H9 (cell line): ENCODE results near the gene SMARCC2. TPM values are rescaled to one million over a fixed set of nuclear protein-coding genes. Genes with fewer than 3 reads are reported as not detected.

Experiments
- DNase-seq: peaks from one replicate; pipeline ENCODE4 v3.0.0-alpha.2; 2017
- H2AFZ ChIP-seq: one replicate; pipeline ENCODE4 v1.6.1; 2013; ENCODE audit warnings: mild to moderate bottlenecking, low read length, control low read depth, moderate library complexity
- H2AK5ac ChIP-seq: 2 replicates; pipeline ENCODE4 v1.6.1; 2013; ENCODE audit warnings: low read length, control low read depth, mixed read lengths; ENCODE audit not compliant: insufficient read length
- H2BK120ac ChIP-seq: one replicate; pipeline ENCODE4 v1.6.1; 2013; ENCODE audit warnings: low read depth, mild to moderate bottlenecking, low read length, control low read depth, inconsistent platforms; ENCODE audit not compliant: poor library complexity, severe bottlenecking
- H2BK12ac ChIP-seq: 2 replicates; pipeline ENCODE4 v1.6.1; 2013; ENCODE audit warnings: low read length, control low read depth, mixed read lengths, low read depth; ENCODE audit not compliant: insufficient read length
- H2BK15ac ChIP-seq: 2 replicates; pipeline ENCODE4 v1.6.1; 2013; ENCODE audit warnings: low read depth, low read length, control low read depth
- H2BK20ac ChIP-seq: one replicate; pipeline ENCODE4 v1.6.1; 2013; ENCODE audit warnings: low read depth, mild to moderate bottlenecking, low read length, control low read depth, inconsistent platforms; ENCODE audit not compliant: poor library complexity, severe bottlenecking
- H2BK5ac ChIP-seq: 2 replicates; pipeline ENCODE4 v1.6.1; 2013; ENCODE audit warnings: low read length, control low read depth, mixed read lengths; ENCODE audit not compliant: insufficient read length
- H3K14ac ChIP-seq: 2 replicates; pipeline ENCODE4 v1.6.1; 2013; ENCODE audit warnings: low read length, control low read depth; ENCODE audit not compliant: insufficient read depth
- H3K18ac ChIP-seq: 2 replicates; pipeline ENCODE4 v1.6.1; 2013; ENCODE audit warnings: low read depth, mild to moderate bottlenecking, mixed read lengths, low read length, control low read depth; ENCODE audit not compliant: insufficient read length
- H3K23ac ChIP-seq: 2 replicates; pipeline ENCODE4 v1.6.1; 2013; ENCODE audit warnings: low read length, control low read depth, mixed read lengths, low read depth; ENCODE audit not compliant: insufficient read length
- H3K23me2 ChIP-seq: 2 replicates; pipeline ENCODE4 v1.6.1; 2013; ENCODE audit warnings: low read depth, mild to moderate bottlenecking, mixed read lengths, low read length, control low read depth; ENCODE audit not compliant: insufficient read length, poor library complexity, severe bottlenecking
- H3K27ac ChIP-seq: 2 replicates; pipeline ENCODE4 v1.5.1; 2013; ENCODE audit warnings: low read length, control low read depth, mixed read lengths, low read depth; ENCODE audit not compliant: insufficient read length
- H3K27me3 ChIP-seq: 2 replicates; pipeline ENCODE4 v1.6.1; 2013; ENCODE audit warnings: low read length, control low read depth, inconsistent platforms; ENCODE audit not compliant: insufficient read depth
- H3K4ac ChIP-seq: 2 replicates; pipeline ENCODE4 v1.6.1; 2013; ENCODE audit warnings: low read depth, mild to moderate bottlenecking, control low read depth, inconsistent platforms, low read length, moderate library complexity
- H3K4me1 ChIP-seq: 2 replicates; pipeline ENCODE4 v1.6.1; 2013; ENCODE audit warnings: low read length, control low read depth, inconsistent platforms; ENCODE audit not compliant: insufficient read depth
- H3K4me2 ChIP-seq: 2 replicates; pipeline ENCODE4 v1.6.1; 2013; ENCODE audit warnings: low read length, control low read depth, mixed read lengths; ENCODE audit not compliant: insufficient read length, insufficient read depth
- H3K56ac ChIP-seq: 2 replicates; pipeline ENCODE4 v1.6.1; 2013; ENCODE audit warnings: low read depth, mild to moderate bottlenecking, mixed read lengths, low read length, control low read depth; ENCODE audit not compliant: insufficient read length
- H3K79me1 ChIP-seq: 2 replicates; pipeline ENCODE4 v1.6.1; 2013; ENCODE audit warnings: low read depth, mild to moderate bottlenecking, moderate library complexity, low read length, control low read depth, inconsistent platforms; ENCODE audit not compliant: insufficient read depth, poor library complexity, severe bottlenecking
- H3K79me2 ChIP-seq: 2 replicates; pipeline ENCODE4 v1.6.1; 2013; ENCODE audit warnings: low read length, control low read depth, inconsistent platforms; ENCODE audit not compliant: insufficient read depth
- H3K9ac ChIP-seq: 2 replicates; pipeline ENCODE4 v1.6.1; 2013; ENCODE audit warnings: low read length, control low read depth, mixed read lengths; ENCODE audit not compliant: insufficient read length; ENCODE audit errors: extremely low read depth
- H3K9me3 ChIP-seq: one replicate; pipeline ENCODE4 v1.6.1; 2013; ENCODE audit warnings: low read depth, low read length, inconsistent platforms; ENCODE audit not compliant: control insufficient read depth
- H3T11ph ChIP-seq: one replicate; pipeline ENCODE4 v1.6.1; 2013; ENCODE audit warnings: mild to moderate bottlenecking, low read length, control low read depth, inconsistent platforms
- H4K20me1 ChIP-seq: one replicate; pipeline ENCODE4 v1.6.1; 2013; ENCODE audit not compliant: control insufficient read depth, insufficient read length, insufficient read depth
- H4K5ac ChIP-seq: 2 replicates; pipeline ENCODE4 v1.6.1; 2013; ENCODE audit warnings: low read depth, mild to moderate bottlenecking, mixed read lengths, low read length, control low read depth; ENCODE audit not compliant: insufficient read length
- H4K8ac ChIP-seq: replicated peaks from 2 replicates; pipeline ENCODE4 v1.6.1; 2013; ENCODE audit warnings: low read length, control low read depth, mixed read lengths, low read depth; ENCODE audit not compliant: insufficient read length
- H4K91ac ChIP-seq: 2 replicates; pipeline ENCODE4 v1.6.1; 2013; ENCODE audit warnings: low read depth, mild to moderate bottlenecking, moderate library complexity, mixed read lengths, low read length, control low read depth; ENCODE audit not compliant: insufficient read length
- H3K27ac Mint-ChIP-seq, 3 experiments: 2 replicates in 2 of 3; 3 replicates in 1 of 3; pipeline ENCODE4 v1.8.0; 2020 to 2021; ENCODE audit warnings: mixed read lengths in 3 of 3, mild to moderate bottlenecking in 1 of 3, moderate library complexity in 1 of 3
- H3K27me3 Mint-ChIP-seq: 2 replicates; pipeline ENCODE4 v1.8.0; 2021; ENCODE audit warnings: low read depth, mild to moderate bottlenecking, moderate library complexity, mixed read lengths
- H3K36me3 Mint-ChIP-seq, 3 experiments: 2 replicates in 2 of 3; 3 replicates in 1 of 3; pipeline ENCODE4 v1.8.0; 2020 to 2021; ENCODE audit warnings: low read depth in 3 of 3, mixed read lengths in 3 of 3; ENCODE audit not compliant: insufficient read depth in 1 of 3
- H3K4me1 Mint-ChIP-seq, 2 experiments: 2 replicates each; pipeline ENCODE4 v1.8.0; 2020; ENCODE audit warnings: mixed read lengths in 2 of 2
- H3K4me3 Mint-ChIP-seq, 2 experiments: 2 replicates in 1 of 2; 3 replicates in 1 of 2; pipeline ENCODE4 v1.8.0; 2020 to 2021; ENCODE audit warnings: mild to moderate bottlenecking in 2 of 2, mixed read lengths in 2 of 2, moderate library complexity in 1 of 2
- H3K9me3 Mint-ChIP-seq, 2 experiments: 2 replicates in 1 of 2; 3 replicates in 1 of 2; pipeline ENCODE4 v1.8.0; 2020; ENCODE audit warnings: mild to moderate bottlenecking in 2 of 2, mixed read lengths in 2 of 2, moderate library complexity in 1 of 2
- CTCF ChIP-seq: fragments of 200-600 bp; sonication (generic); conservative IDR thresholded peaks from 3 replicates; pipeline ENCODE4 v1.8.0; 2021; ENCODE audit warnings: antibody characterized with exemption, mild to moderate bottlenecking
- WGBS: extraction: QIAGEN DNeasy Blood & Tissue Kit; methylation state at CpG from one replicate; pipeline ENCODE4 v1.1.7; 2013; ENCODE audit warnings: missing lambda C conversion rate, low lambda C conversion rate, mixed read lengths; ENCODE audit not compliant: insufficient read length; ENCODE audit errors: extremely low coverage; 5-methylcytosine and 5-hydroxymethylcytosine counted together
- total RNA-seq: library from RNA; stranded (reverse); gene quantifications from 2 replicates; pipeline ENCODE4 v1.2.1, GENCODE V29; 2021

The SMARCC2 gene
- total RNA-seq, 1 experiment from 2014 or later = 86.9 TPM

- Histone ChIP-seq H3K4ac (no peak overlapping the region), H2BK12ac (no peak overlapping the region), H3K18ac (no peak overlapping the region), H3K4me2 (no peak overlapping the region), H3T11ph (no peak overlapping the region), H3K23me2 (no peaks in the 10 kb centered on the region), H3K56ac (no peak overlapping the region), H3K9me3 (no peaks in the 10 kb centered on the region), H3K9ac (no peak overlapping the region), H2BK15ac (no peak overlapping the region), H2BK20ac (no peak overlapping the region), H4K20me1 (peaks cover 3% of the 10 kb centered on the region), H2BK120ac (no peak overlapping the region), H3K27ac (no peak overlapping the region), H2AFZ (no peak overlapping the region), H2BK5ac (no peak overlapping the region), H3K14ac (no peak overlapping the region), H4K5ac (no peak overlapping the region), H3K23ac (no peak overlapping the region), H3K4me1 (no peaks in the 10 kb centered on the region), H3K79me1 (no peaks in the 10 kb centered on the region), H3K79me2 (no peaks in the 10 kb centered on the region), H4K8ac (no peak overlapping the region), H2AK5ac (no peak overlapping the region), H3K27me3 (no peaks in the 10 kb centered on the region), H4K91ac (no peak overlapping the region)
- H3K4me3 Mint-ChIP-seq = no peak overlapping the region
- H3K36me3 Mint-ChIP-seq = peaks cover 2 to 17% (median 10%) of the 10 kb centered on the region in 3 experiments; a peak in 5 of 7 replicates
- no peak overlapping the region for H3K27ac Mint-ChIP-seq
- TF ChIP-seq CTCF = no peak
- H3K4me1 Mint-ChIP-seq = peaks cover 9 to 11% of the 10 kb centered on the region in 2 experiments; a peak in 3 of 4 replicates
- peak; percentile 56 for DNase-seq
- no CpG with 5 or more reads among the region's 8 CpGs for WGBS
- peaks cover 10% of the 10 kb centered on the region for H3K27me3 Mint-ChIP-seq
- no peaks in the 10 kb centered on the region; a peak in 1 of 5 replicates for H3K9me3 Mint-ChIP-seq
Measured at GRCh38 chr12:56230432-56231183, 41.3 kb upstream of the SMARCC2 start.
